ENCODE data around the gene TSPYL2. TPM values are rescaled to one million over a fixed set of nuclear protein-coding genes. Genes with fewer than 3 reads are reported as not detected.

The TSPYL2 gene
- total RNA-seq, 2 experiments from 2014 or later = 18.1 to 20.0 TPM

DNA sequence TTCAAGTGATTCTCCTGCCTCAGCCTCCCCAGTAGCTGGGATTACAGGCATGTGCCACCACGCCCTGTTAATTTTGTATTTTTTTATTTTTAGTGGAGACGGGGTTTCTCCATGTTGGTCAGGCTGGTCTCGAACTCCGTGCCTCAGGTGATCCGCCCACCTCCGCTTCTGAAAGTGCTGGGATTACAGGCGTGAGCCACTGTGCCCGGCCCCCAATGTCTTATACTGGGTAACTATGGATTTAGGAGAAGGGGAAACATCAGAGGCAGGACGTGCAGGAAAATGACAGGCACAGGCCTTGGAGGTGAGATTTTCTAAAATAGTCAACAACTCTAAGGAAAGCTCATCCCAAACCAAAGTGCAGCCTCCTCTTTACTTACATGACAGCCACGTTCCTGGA lies 11.1 kb upstream of the TSPYL2 start:
- CTCF ChIA-PET = interaction anchor here (1.3 to 1.6 kb wide), 2 partner anchors 153 to 375 kb away, joined by 3 read pairs; no protein-coding TSS in a partner anchor
- Mint-ChIP-seq H3K36me3 (ENCODE audit: low read depth) (no peaks in the 10 kb centered on the region), H3K9me3 (ENCODE audit: insufficient read depth) (no peaks in the 10 kb centered on the region), H3K27ac (no peak overlapping the region), H3K4me1 (ENCODE audit: low read depth) (peaks cover 12% of the 10 kb centered on the region), H3K4me3 (peak overlapping the region; percentile 84), H3K27me3 (ENCODE audit: low read depth) (peaks cover 3% of the 10 kb centered on the region)
- ATAC-seq (no peak), DNase-seq (no peak)
- POLR2A ChIA-PET = interaction anchor here (0.7 kb wide), 1 partner anchor 129 kb away, joined by 3 read pairs; no protein-coding TSS in a partner anchor

DNA sequence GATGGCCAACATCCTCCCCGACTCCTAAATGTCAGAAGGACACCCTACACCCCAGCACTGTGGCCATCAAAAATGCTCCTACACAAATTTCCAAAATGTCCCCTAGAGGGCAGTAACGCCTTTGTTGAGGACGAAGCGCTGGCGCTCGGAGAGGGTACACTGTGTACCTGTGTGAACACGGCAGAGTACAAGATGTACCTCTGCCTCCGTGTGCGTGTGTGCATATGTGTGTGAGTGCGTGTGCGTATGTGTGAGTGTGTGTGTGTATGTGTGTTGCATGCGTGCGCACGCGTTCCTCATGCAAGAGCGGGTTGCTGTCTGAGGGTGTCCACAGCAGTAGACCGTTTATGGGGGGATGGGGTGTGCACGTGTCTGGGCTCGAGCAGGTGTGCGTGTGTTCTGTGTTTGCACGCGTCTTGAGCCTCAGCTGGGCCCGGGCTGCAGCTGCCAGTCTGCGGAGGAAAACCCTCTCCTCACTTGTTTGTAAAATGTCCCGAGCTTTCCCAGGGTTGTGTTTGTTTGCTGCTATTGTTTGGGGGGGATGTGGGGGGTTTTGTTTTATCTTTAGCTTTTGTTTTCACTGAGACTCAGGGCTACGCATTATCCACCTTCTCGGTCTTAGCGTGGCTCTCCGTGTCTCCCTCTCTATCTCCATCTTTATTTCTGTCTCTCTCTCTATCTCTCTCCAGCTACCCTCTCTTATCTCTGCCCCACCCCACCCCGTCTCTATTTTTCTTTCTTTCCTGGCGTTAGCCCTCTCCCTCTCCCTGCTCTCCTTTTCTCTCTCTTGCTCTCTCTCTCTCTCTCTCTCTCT lies 10.4 kb upstream of the TSPYL2 start:
- Mint-ChIP-seq H3K9me3 (ENCODE audit: insufficient read depth) (no peaks in the 10 kb centered on the region), H3K27me3 (ENCODE audit: low read depth) (peaks cover 3% of the 10 kb centered on the region), H3K4me3 (peak overlapping the region; percentile 84), H3K27ac (peak overlapping the region; percentile 69), H3K4me1 (ENCODE audit: low read depth) (peaks cover 12% of the 10 kb centered on the region), H3K36me3 (ENCODE audit: low read depth) (no peaks in the 10 kb centered on the region)
- POLR2A ChIA-PET = interaction anchor here (0.7 to 1.7 kb wide), 3 partner anchors 10 to 128 kb away, joined by 3 to 9 read pairs (median 3); partner anchors contain the start of gene TSPYL2
- peak; percentile 74 for DNase-seq
- CTCF ChIA-PET = interaction anchor here (1.0 to 1.6 kb wide), 4 partner anchors 15 to 374 kb away, joined by 3 to 9 read pairs (median 3); no protein-coding TSS in a partner anchor
- ATAC-seq = peak; percentile 87

DNA sequence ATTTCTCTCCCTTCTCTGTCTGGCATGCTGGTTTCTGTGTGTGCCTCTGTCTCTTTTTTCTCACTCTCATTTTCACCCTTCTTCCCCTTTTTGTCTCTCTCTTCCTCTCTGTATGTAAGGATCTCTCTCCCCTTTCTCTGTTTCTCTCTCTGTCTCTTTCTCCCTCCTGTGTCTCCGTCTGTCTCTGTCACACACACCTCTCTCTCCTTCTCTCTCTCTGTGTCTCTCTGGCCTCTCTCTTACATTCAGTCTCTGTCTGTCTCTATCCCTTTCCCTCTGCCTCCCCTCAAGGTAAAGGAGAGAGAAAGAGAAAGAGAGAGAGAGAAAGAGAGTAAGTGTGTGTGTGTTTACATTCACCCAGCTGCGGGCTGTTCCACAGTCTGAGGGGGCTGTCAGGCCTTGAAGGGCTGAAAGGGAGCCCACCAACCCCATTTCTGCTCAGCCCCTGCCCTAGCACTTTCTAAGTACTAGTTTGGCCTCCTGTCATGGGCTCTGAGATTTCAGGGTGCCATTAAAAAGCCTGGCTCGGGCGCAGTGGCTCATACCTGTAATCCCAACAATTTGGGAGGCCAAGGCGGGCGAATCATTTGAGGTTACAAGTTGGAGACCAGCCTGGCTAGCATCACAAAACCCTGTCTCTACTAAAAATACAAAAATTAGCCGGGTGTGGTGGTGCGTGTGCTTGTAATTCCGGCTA lies 9.6 kb upstream of the TSPYL2 start:
- ChIA-PET CTCF (interaction anchor here (0.6 to 1.6 kb wide), 6 partner anchors 9 to 373 kb away, joined by 3 to 9 read pairs (median 3); partner anchors contain the start of gene TSPYL2), POLR2A (interaction anchor here (0.9 to 1.7 kb wide), 2 partner anchors 9 to 16 kb away, joined by 3 to 9 read pairs; partner anchors contain the start of gene TSPYL2)
- Mint-ChIP-seq H3K9me3 (ENCODE audit: insufficient read depth) (no peaks in the 10 kb centered on the region), H3K36me3 (ENCODE audit: low read depth) (no peaks in the 10 kb centered on the region), H3K4me1 (ENCODE audit: low read depth) (peaks cover 12% of the 10 kb centered on the region), H3K27ac (peak overlapping the region; percentile 69), H3K4me3 (peak overlapping the region; percentile 84), H3K27me3 (ENCODE audit: low read depth) (no peaks in the 10 kb centered on the region)
- peak; percentile 28 for ATAC-seq
- no peak for DNase-seq

DNA sequence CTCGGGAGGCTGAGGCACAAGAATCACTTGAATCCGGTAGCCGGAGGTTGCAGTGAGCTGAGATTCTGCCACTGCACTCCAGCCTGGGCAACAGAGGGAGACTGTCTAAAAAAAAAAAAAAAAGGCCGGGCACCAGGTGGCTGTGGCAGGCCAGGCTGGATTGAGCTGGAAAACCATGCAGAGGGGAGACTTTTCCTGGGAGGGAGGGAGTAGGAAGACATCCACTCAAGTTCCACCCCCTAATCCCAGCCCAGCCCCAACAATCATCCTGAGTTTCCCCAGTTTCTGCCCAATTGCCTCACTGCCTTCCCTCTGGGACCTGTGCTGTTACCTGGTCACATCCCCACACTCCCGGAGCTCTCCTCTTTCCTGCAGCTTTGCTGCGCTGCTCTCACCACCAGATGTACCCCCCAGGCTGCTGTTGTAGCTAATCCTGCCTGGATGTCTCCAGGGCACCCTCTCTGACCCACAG lies 9.0 kb upstream of the TSPYL2 start:
- no peaks in the 10 kb centered on the region for H3K27me3 Mint-ChIP-seq (ENCODE audit: low read depth)
- POLR2A ChIA-PET = interaction anchor here (1.7 kb wide), 1 partner anchor 9 kb away, joined by 9 read pairs; the partner anchor contains the start of gene TSPYL2
- H3K4me3 Mint-ChIP-seq = peak overlapping the region; percentile 31
- no peak for DNase-seq
- H3K9me3 Mint-ChIP-seq (ENCODE audit: insufficient read depth) = no peaks in the 10 kb centered on the region
- H3K4me1 Mint-ChIP-seq (ENCODE audit: low read depth) = peaks cover 12% of the 10 kb centered on the region
- CTCF ChIA-PET = interaction anchor here (0.6 to 1.3 kb wide), 2 partner anchors 9 to 15 kb away, joined by 3 to 4 read pairs; partner anchors contain the start of gene TSPYL2
- H3K36me3 Mint-ChIP-seq (ENCODE audit: low read depth) = no peaks in the 10 kb centered on the region
- peak overlapping the region; percentile 43 for H3K27ac Mint-ChIP-seq
- no peak for ATAC-seq

- DNase-seq (no peak), ATAC-seq (peak; percentile 4)
- Mint-ChIP-seq H3K27ac (no peak overlapping the region), H3K9me3 (ENCODE audit: insufficient read depth) (no peaks in the 10 kb centered on the region), H3K36me3 (ENCODE audit: low read depth) (no peaks in the 10 kb centered on the region), H3K4me1 (ENCODE audit: low read depth) (peaks cover 12% of the 10 kb centered on the region), H3K4me3 (no peak overlapping the region), H3K27me3 (ENCODE audit: low read depth) (no peaks in the 10 kb centered on the region)
- POLR2A ChIA-PET = no interaction called here
- CTCF ChIA-PET = no interaction called here
Observed at GRCh38 chrX:53075011-53075410, 7.2 kb upstream of the TSPYL2 start.

DNA sequence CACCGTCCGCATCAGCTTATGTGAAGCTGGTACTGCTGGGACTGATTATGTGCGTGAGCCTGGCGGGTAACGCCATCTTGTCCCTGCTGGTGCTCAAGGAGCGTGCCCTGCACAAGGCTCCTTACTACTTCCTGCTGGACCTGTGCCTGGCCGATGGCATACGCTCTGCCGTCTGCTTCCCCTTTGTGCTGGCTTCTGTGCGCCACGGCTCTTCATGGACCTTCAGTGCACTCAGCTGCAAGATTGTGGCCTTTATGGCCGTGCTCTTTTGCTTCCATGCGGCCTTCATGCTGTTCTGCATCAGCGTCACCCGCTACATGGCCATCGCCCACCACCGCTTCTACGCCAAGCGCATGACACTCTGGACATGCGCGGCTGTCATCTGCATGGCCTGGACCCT lies 5.5 kb upstream of the TSPYL2 start:
- Mint-ChIP-seq H3K27me3 (ENCODE audit: low read depth) (no peaks in the 10 kb centered on the region), H3K4me1 (ENCODE audit: low read depth) (peaks cover 15% of the 10 kb centered on the region), H3K36me3 (ENCODE audit: low read depth) (no peaks in the 10 kb centered on the region), H3K4me3 (no peak overlapping the region), H3K9me3 (ENCODE audit: insufficient read depth) (no peaks in the 10 kb centered on the region), H3K27ac (no peak overlapping the region)
- ATAC-seq (no peak), DNase-seq (no peak)
- POLR2A ChIA-PET = no interaction called here
- CTCF ChIA-PET = no interaction called here

GRCh38 chrX:53077207-53078197 lies 4.7 kb upstream of the TSPYL2 start:
- Mint-ChIP-seq H3K4me1 (ENCODE audit: low read depth) (peaks cover 9% of the 10 kb centered on the region), H3K27me3 (ENCODE audit: low read depth) (no peaks in the 10 kb centered on the region), H3K27ac (no peak overlapping the region), H3K4me3 (no peak overlapping the region), H3K36me3 (ENCODE audit: low read depth) (no peaks in the 10 kb centered on the region), H3K9me3 (ENCODE audit: insufficient read depth) (no peaks in the 10 kb centered on the region)
- POLR2A ChIA-PET = interaction anchor here (0.6 to 1.0 kb wide), 2 partner anchors 81 to 148 kb away, joined by 3 read pairs; no protein-coding TSS in a partner anchor
- no peak for ATAC-seq
- no peak for DNase-seq
- CTCF ChIA-PET = interaction anchor here (0.7 kb wide), 1 partner anchor 64 kb away, joined by 3 read pairs; no protein-coding TSS in a partner anchor

DNA sequence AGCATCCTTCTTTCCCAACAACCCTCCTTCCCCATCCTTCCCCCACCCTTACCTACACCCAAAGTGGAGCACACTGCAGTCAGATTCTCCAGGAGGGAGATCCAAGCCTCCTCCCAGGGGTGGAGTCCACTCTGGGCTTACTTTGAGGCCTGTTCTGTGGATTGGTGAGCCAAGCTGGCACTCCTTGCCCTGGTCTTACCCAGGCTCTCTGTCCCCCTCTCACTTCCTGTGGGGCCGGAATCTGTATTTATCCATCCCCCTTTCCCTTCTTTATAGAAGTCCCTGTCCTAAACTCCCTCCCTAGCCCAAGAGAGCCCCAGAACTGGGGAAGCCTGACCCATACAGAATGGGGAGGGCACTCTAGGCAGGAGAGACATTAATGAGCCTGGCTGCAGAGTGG lies 3.2 kb upstream of the TSPYL2 start:
- Mint-ChIP-seq H3K4me3 (no peak overlapping the region), H3K36me3 (ENCODE audit: low read depth) (peaks cover 3% of the 10 kb centered on the region), H3K27me3 (ENCODE audit: low read depth) (no peaks in the 10 kb centered on the region), H3K9me3 (ENCODE audit: insufficient read depth) (no peaks in the 10 kb centered on the region), H3K27ac (no peak overlapping the region), H3K4me1 (ENCODE audit: low read depth) (peaks cover 19% of the 10 kb centered on the region)
- ATAC-seq = no peak
- ChIA-PET POLR2A (no interaction called here), CTCF (no interaction called here)
- DNase-seq = no peak

DNA sequence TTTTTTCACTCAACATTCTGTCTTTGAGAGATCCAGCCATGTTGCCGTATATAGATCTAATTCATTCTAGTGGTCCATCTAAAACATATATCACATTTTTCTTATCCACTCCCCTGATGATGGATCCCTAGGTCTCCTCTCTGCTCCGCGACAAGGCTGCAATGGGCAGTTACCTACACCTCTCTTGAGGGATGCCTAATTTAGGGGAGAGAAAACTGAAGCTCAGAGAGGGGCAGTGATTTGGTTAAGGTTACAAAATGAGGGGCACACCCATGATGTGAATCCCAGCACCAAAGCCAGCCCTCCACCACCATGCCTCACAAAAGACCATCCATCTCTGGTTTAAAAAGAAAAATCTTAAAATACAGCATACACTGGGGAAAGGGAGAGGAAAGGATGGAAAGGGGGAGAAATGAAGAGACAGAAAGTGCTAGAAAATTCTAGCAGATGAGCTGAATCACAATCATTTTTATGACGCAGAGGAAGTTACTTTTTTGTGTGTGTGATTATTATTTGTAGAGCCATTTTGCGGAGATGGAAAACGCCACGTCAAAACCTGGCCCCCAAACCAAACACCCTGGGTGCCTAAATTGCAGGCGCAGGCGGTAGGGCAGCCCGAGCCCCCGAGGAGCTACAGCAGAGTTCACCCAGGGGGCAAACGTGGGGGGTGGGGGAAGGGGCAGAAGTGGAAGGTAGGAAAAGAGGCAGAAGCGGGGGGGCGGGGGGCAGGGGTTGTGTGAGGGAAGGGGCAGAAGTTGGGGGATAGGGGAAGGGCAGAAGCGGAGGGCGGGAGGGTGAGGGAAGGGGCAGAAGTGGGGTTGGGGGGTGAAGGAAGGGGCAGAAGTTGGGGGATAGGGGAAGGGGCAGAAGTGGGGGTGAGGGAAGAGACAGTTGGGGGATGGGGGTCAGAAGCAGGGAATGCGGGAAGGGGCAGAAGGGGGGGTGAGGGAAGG lies 1.3 kb upstream of the TSPYL2 start:
- H3K4me3 Mint-ChIP-seq = peak overlapping the region; percentile 72
- no peaks in the 10 kb centered on the region for H3K9me3 Mint-ChIP-seq (ENCODE audit: insufficient read depth)
- POLR2A ChIA-PET = interaction anchor here (0.5 to 1.8 kb wide), 2 partner anchors 9 to 22 kb away, joined by 5 to 9 read pairs; no protein-coding TSS in a partner anchor
- H3K36me3 Mint-ChIP-seq (ENCODE audit: low read depth) = peaks cover 22% of the 10 kb centered on the region
- no peak for ATAC-seq
- no peaks in the 10 kb centered on the region for H3K27me3 Mint-ChIP-seq (ENCODE audit: low read depth)
- CTCF ChIA-PET = interaction anchor here (0.8 to 1.8 kb wide), 2 partner anchors 8 to 9 kb away, joined by 3 to 4 read pairs; no protein-coding TSS in a partner anchor
- H3K4me1 Mint-ChIP-seq (ENCODE audit: low read depth) = peaks cover 31% of the 10 kb centered on the region
- no peak for DNase-seq
- H3K27ac Mint-ChIP-seq = peak overlapping the region; percentile 87

All from activated CD8-positive, alpha-beta T cell treated with anti-CD3 and anti-CD28 coated beads, Interleukin-2, amount 10 ng/mL, durations not matched to agents 7 days and 5 days (primary cell).